Breast epithelium (tissue), 3 donors: Measurements from ENCODE around the gene RPL39L.

Source experiments
- CTCF ChIP-seq, 3 donors: fragments of 450-650 bp; IDR thresholded peaks; one replicate each; pipeline ENCODE4 v1.5.1; 2016 to 2017; ENCODE audit warnings: antibody characterized with exemption in 3 of 3, mild to moderate bottlenecking in 3 of 3, moderate library complexity in 3 of 3
- POLR2A ChIP-seq: fragments of 450-650 bp; IDR thresholded peaks from one replicate; pipeline ENCODE4 v1.6.1; 2016; ENCODE audit warnings: antibody characterized with exemption, mild to moderate bottlenecking, moderate library complexity
- POLR2AphosphoS5 ChIP-seq, 3 donors: sonication (generic); formaldehyde crosslinking; IDR thresholded peaks; one replicate each; pipeline ENCODE4 v1.6.1; 2017; ENCODE audit warnings: antibody characterized with exemption in 3 of 3

GRCh38 chr3:187084126-187084525, 55.2 kb downstream of the RPL39L start:
- TF ChIP-seq CTCF (IDR thresholded peaks at IDR 0.05) = no peak
- TF ChIP-seq POLR2AphosphoS5 (IDR thresholded peaks at IDR 0.05) = no peak
- TF ChIP-seq POLR2A = no peak
